Measurements from ENCODE around the gene TSKS.
A peak's percentile ranks its signal among the peaks of the same experiment; 100 is the strongest.
"Not testable (repeated sequence)": the region's sequence is repeated elsewhere in the genome, so short reads cannot be mapped to it uniquely, and the experiment has no call there.

Gene TSKS

DNA sequence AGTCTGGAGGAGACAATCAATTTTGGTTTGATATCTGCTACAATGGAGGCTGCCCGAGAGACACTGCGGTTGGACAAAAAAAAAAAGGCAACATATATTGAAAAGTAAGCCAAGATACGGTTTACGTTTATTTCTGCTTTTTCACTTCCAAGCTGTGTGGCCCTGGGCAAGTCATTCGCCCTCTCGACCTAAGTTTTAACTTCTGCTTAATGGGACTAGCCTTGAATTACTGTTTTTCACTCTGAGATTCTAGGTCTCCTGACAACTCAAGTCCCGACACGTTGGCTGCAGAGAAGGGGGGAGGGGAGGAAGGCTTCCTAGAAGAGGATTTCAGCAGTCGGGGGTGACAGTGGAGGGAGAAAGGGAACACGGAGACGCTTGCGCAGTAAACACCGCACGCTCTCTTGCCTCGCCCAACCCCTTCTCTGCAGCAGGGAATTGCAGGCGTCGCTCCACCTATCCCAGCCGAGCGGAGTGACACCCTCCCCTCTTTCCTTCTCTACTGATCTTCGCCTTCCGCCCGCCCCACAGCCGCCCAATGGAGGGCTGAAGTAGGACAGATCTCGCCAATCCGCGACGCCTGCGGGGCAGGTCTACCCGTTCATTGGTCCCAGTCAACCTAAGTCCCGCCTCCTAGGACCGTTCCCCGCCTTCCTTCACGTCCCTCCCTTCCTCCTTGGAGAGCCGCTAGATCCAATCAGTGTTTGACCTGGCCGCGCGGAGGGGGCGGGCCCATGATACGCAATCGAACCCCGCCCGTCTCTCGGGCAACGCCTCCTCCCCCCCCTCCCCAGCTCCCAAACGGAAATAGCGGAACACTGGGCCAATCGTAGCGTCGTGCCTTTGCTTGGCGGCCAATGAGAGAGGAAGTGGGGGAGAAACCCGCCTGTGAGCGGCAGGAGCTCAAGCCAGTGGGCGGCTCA lies 3.2 kb upstream of the TSKS start:
- DNase-seq (ENCODE audit: low read depth, low spot score) = peak; percentile 98

DNA sequence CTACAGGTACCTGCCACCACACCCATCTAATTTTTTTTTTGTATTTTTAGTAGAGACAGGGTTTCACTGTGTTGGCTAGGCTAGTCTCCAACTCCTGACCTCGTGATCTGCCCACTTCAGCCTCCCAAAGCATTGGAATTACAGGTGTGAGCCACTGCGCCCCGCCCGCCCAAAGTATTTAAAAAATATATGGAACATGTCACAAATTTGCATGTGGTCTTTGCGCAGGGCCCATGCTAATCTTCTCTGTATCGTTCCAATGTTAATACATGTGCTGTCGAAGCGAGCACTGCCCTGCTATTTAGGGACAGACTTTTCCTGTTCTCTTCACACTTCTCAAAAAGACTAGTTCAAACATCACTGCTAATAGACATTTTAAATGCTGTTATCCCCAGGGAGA lies 1.2 kb upstream of the TSKS start:
- no peak for DNase-seq (ENCODE audit: low read depth, low spot score)

DNA sequence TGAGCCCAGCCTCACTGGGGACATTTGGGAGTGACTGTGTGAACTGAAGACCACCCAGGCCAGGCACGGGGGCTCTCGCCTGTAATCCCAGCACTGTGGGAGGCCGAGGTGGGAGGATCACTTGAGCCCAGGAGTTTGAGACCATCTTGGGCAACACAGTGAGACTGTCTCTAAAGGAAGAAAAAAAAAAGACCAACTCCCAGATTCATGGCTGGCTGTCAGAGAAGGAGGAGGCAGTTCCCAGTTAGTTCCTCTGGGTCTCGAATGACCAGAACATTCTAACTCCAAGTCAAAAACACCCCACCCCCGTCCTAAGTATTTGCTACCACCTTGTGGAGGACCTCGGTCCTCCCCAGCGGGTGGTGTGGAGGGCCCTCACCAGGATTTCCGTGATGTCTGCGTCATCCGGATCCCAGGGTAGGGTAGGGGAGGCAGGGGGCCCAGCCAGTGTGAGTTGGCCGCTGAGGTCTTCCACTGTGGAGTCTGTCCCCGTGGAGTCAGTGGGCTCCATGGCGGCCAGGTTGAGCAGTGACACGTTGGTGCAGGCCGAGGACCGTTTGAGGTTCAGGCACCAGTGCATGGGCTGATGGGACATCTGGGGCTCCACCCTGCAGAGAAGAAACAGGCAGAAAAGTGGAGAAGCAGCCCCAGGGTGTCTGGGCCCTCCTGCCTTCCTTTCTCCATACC lies 1.3 kb downstream of the TSKS start:
- no peak for DNase-seq (ENCODE audit: low read depth, low spot score)

DNA sequence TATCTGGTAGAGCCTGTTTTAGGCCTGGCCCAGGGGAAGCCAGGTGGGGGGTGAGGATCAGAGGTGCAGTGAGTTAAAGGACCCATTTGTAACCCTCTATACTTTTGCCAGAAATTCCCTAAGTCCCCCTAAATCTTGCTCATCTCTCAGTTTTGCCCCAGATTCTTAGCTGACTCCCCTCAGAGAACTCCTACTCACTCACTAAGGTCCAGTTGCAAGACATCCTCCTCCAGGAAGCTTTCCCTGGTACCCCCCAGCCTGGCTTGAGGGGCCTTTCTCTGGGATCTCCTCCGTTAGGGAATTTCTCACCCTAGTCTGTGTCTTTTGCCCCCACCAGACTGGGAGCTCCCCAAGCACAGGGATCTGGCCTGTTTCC lies 1.9 kb downstream of the TSKS start:
- DNase-seq (ENCODE audit: low read depth, low spot score) = no peak

DNA sequence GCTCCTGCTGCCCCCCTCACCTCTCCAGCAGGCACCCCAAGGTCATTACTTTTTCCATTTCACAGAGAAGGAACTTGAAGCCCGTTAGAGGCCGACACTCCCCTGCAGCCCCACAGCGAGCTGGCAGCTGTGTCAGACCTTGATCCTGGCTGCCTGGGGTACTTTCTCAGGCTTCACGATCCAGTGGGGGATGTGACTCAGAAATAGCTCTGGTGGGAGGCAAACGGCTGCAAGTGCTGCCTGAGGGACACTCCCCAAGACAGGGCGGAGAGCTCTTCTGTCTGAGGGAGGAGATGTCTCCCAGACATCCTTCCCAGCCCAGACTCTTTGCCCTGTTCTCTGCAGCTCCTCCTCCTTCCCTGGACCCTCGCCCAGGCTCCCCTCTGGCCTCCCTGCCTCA lies 4.8 kb downstream of the TSKS start:
- DNase-seq (ENCODE audit: low read depth, low spot score) = no peak

DNA sequence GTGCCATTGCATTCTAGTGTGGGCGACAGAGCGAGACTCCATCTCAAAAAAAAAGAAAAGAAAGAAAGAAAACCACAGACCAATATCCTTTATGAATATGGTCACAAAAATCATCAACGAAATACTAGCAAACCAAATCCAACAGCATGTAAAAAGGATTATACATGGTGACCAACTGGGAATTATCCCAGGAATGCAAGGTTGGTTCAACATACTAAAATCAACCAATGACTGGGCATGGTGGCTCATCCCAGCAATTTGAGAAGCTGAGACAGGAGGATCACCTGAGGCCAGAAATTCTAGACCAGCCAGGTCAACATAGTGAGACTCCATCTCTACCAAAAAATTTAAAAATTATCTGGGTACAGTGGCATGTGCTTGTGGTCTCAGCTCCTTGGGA lies 7.2 kb downstream of the TSKS start:
- no peak for DNase-seq (ENCODE audit: low read depth, low spot score)

DNA sequence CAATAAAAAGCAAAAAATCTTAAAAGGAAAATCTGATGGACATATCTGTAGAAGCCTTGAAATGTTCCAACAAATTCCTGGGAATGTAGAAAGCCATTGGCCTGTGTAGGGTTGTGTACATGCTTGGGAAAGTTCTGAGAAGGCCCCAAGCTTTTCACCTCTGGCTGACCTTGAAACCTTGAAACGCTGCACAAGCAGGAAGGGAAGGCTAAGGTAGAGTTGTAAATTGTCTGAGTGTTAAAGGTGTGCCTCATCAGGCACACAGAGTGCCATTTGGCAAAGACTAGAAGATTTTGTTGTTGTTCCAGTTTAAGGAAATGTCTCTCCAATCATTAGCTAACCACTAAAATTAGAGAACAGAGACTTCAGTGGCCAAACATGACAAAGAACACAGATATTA lies 10.4 kb downstream of the TSKS start:
- no peak for DNase-seq (ENCODE audit: low read depth, low spot score)

DNA sequence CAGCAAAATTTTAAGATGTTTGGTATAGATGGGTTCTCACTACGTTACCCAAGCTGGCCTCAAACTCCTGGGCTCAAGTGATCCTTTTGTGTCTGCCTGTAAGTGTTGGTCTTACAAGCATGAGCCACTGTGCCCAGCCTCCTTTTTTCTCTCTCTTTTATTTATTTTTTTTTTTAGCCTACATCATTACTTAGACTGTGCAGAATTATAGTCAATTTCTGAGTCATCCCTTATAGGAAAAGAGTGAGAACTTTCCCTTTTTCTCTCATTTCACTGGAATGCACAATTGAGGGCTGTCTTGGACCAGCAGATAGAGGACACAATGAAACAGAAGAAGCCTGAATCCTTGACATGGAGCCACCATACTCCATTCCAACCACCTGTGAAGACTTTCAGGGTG lies 13.3 kb downstream of the TSKS start:
- DNase-seq (ENCODE audit: low read depth, low spot score) = no peak

DNA sequence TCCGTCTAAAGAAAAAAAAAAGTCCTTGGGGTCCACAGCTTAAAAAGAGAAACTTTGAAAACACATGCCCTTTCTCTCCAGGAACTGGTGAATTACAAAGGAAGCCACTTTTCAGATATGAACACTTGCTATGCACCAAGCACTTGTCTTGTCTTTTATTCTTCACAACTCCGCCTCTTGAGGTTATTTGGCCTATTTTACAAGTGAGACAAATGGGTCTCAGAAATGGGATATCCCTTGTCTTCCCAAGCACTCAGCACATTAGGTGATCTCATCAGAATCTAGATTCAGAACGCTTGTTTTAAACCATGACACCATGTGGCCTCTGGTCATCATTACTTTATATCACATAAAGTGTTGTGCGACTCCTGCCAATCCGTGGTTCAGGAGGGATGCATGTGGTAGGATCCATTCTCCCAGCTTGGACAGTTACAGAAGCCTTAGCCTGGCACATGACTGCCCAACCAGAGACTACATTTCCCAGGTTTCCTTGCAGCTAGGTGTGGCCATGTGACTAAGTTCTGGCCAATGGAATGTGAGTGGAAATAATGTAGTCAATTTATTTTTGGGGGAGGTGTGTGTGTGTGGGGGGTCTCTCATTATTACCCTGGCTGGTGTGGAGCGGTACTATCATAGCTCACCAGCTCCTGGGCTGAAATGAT lies 13.9 kb downstream of the TSKS start:
- DNase-seq (ENCODE audit: low read depth, low spot score) = peak; percentile 52

DNA sequence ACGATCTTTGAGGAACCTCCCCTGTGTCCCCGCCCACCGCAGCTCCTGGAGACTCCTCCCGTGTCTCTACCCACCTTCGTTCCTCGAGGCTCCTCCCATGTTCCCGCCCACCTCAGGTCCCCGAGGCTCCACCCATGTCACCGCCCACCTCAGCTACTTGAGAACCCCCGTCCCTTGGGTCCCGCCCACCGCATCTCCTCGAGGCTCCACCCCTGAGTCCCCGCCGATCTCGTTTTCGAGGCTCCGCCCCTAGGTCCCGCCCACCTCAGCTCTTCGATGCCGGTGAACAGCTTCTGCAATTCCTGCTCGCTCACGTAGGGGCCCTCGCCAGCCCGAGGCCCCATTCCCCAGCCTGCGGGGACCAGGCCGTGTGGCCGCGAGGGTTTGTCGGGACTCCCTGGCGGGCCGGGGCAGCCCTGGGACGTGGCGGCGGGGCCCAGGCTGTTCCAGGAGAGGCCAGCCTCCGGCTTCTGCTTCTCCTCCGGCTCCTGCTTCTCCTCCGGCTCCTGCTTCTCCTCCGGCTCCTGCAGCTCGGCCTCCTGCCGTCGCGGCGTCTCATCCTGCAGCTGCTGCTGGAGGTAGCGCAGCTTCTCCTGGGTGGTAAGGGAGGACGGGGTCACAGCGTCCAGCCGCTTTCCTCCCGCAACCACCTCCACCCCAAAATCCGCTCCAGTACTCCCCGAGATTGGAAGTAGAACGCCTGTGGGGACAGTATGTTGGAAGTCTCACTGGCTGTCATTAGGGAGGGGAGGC lies 16.7 kb downstream of the TSKS start:
- DNase-seq (ENCODE audit: low read depth, low spot score) = peak; percentile 78

DNA sequence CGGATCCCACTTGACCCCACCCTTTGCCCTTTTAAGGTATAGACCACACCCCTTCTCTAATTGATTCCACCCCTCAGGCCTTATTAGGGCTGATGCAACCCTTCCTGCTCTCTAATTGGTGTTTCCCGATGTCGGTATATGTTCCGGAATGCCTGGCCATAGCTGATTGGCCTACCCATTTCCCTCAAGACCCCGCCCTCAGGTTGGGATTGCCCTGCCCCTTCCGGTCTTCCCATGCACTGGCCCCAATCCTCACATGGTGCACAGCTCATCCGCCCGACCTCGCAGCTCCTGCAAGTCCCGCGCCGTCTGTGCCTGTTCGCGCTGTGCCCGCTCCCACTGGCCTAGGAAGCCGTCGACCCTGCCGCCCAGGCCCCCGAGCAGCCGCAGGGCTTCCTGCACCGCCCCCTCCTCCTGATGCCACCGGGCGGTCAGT lies 18.1 kb downstream of the TSKS start:
- peak; percentile 48 for DNase-seq (ENCODE audit: low read depth, low spot score)

DNA sequence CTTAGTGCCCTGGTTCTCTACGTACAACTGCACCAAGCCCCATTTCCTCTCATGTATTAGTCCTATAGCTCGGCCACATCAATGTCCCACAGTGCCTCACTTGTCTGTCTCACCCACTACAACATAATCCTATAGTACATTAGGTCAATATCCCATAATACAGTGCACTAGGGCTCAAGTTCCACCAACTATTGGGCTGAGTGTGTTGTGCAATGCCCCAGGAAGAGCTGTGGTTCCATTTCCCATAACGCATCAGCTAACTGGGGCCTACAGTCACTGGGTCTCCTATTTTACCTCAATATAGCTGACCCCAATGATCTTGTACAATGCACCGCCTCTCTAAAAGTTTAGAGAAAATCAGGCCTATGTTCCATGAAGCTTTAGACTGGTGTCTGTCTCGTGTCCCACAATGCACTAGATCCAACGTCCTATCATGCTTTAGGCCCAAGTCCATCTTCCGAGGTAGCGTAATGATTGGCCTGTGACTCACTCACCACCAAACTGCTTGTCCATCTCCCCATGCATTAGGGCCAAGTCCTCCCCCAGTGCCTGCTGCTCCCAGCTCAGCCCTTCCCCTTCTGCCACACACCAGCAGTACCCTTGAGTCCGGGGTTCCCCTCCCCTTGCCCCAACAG lies 21.8 kb downstream of the TSKS start:
- no peak for DNase-seq (ENCODE audit: low read depth, low spot score)

DNA sequence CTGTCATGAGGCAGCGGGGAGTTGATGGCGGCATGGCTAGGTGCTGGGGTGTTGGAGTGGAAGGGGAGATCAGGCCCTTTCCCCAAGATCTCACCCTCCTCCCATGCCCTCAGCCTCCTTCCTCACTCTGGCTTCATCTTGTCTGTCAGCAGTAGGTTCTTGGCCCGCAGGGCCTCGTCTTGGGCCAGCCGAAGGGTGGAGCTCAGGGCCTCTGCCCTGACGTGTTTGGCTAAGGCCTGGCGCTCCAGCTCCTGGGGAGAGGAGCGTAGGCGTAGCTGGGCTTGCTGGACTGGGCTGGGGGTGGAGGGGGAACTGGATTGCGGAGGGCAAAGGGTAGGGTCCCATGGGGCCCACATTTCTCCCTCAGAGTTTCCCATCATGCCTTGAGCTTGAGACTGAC lies 23.2 kb downstream of the TSKS start:
- DNase-seq (ENCODE audit: low read depth, low spot score) = no peak

DNA sequence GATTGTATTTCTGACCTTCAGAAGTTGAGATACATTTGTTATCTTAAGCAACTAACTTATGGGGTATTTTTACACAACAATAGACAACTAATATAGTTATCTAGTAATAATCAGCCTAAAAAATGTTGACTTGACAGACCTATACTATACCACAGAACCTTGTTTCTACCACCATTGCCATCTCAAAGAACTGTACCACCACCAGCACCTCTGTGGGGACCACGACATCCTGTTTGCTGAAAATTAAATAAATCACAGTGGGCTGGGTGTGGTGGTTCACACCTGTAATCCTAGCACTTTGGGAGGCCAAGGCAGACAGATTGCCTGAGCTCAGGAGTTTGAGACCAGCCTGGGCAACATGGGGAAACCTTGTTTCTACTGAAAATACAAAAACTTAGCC lies 24.0 kb downstream of the TSKS start:
- DNase-seq (ENCODE audit: low read depth, low spot score) = no peak

DNA sequence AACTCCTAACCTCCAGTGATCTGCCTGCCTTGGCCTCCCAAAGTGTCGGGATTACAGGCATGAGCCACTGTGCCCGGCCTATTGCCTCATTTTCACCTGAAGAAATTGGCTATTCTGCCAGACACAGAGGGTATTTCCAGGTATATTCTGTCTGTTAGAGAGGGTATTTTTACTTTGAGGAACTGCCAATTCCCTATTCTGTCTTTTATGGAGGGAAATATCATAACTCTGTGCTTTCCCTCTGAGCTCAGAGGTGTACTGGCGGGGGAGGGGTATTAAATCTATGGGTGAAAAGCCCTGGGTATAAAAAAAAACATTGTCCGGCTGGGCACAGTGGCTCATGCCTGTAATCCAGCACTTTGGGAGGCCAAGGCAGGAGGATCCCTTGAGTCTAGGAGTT lies 24.8 kb downstream of the TSKS start:
- DNase-seq (ENCODE audit: low read depth, low spot score) = no peak

DNA sequence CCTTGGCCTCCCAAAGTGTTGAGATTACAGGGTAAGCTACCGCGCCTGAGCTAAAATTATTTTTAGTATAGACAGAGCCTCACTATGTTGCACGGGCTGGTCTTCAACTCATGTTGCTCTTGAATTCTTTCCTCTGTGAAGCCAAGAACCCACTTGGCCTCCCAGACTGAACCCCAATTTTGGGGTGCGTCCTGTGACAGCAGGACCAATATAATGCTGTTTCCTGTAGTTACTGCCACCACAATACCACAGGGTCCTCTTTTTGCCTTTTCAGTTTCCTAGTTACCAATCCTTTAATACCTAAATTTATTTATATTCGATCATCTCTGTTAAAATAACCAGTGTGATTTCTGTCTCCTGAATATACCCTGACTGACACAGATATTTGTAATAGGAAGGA lies 32.9 kb downstream of the TSKS start:
- no peak for DNase-seq (ENCODE audit: low read depth, low spot score)

DNA sequence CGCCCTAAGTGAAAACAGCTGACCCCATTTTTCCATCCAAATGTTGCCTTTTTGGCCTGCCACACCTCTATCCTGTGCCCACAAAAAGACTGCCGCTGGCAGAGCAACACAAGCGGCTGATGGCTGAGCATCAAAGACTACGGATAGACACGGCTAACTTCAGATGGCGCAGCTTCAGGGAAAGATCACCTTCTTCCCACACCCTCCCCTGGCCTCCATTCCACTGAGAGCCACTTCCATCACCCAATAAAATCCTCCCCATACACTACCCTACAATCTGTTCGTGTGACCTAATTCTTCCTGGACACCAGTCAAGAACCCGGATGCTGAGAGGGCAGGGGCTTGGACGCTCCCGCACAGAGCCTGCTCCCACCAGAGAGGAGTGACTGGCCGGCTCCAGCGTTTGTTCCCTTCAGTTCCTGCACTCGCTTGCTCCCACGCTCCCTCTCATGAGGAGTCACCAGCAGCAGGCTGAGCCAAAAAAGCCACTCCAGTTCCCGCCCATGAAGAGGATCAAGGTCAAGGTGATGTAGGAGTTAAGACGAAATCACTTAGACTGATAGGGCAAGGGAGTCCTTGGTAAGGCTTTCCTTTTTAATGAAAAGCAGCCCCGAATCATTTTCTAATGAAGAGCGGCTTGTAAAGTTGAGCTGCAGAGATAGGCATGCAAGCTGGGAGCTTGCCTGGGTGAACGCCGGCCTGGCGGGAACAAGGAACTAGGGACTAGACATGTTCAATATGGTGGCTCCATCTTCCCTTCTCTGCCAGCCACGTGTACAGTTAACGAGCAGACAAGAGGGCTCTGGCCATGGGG lies 35.7 kb downstream of the TSKS start:
- DNase-seq (ENCODE audit: low read depth, low spot score) = no peak

DNA sequence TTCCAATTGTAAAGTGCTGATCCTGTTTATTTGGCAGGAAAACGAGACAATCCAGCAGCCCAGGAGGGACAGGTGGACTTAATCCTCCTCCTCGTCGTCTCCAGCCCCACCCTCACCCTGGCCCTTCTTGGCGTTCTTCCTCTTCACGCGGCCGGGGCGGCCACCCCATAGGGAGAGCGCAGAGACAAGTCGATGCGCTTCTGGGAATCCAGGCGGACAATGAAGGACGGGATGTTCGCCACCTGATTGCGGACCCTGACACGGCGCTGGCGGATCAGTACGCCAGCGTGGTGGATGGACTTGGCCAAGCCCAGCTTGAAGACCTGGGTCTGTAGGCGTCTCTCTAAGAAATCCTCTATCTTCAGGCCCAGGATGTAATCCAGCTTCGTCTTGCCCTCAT lies 43.7 kb downstream of the TSKS start:
- not testable (repeated sequence) for DNase-seq (ENCODE audit: low read depth, low spot score)

DNA sequence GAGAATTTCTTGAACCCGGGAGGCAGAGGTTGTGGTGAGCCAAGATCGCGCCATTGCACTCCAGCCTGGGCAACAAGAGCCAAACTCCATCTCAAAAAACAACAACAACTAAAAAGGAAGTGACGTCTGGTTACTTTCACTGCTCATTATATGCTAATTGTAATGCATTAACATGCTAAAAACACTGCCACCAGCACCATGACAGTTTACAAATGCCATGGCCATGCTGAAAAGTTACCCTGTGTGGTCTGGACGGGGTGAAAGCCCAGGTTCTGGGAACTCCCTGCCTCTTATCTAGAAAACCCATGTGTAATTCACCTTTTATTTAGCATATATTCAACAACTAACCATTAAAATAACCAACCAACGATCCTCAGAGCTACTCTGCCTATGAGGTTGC lies 44.1 kb downstream of the TSKS start:
- no peak for DNase-seq (ENCODE audit: low read depth, low spot score)

DNA sequence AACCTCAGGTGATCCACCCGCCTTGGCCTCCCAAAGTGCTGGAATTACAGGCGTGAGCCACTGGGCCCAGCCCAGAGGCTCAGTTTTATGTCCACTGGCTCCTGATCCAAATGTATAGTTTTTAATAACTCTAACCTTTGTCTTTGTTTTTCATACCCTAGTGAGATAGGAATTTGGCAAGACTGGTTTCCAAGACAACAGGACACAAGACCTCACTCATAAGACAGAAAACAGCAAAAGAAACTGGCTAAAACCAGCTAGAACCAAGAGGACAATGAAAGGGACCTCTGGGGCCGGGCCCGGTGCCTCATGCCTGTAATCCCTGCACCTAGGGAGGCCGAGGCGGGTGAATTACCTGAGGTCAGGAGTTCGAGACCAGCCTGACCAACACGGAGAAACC lies 44.6 kb downstream of the TSKS start:
- DNase-seq (ENCODE audit: low read depth, low spot score) = no peak

DNA sequence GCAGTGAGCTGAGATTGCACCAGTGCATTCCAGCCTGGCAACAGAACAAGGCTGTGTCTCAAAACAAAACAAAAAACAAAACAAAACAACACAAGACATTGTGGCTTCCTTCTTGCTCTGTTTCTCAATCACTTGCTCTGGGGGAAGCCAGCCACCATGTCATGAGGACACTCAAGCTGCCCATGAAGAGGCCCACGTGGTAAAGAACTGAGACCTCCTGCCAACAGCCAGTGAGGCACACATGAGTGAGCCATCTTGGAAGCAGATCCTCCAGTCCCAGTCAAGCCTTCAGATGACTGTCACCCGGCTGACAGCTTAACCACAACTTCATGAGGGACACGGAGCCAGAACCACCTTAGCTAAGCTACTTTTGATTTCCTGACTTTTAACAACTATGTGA lies 47.0 kb downstream of the TSKS start:
- DNase-seq (ENCODE audit: low read depth, low spot score) = no peak
